HEK293T (cell line): ENCODE results near the gene RPA3.

Experiments used
- FOXK2 ChIP-seq: fragments of 450-650 bp; IDR thresholded peaks from 2 replicates; pipeline ENCODE4 v1.6.1; 2016; ENCODE audit warnings: mild to moderate bottlenecking
- PKNOX1 ChIP-seq: fragments of 450-650 bp; IDR thresholded peaks from 2 replicates; pipeline ENCODE4 v1.6.1; 2016
- SUZ12 ChIP-seq: fragments of 450-650 bp; IDR thresholded peaks from 2 replicates; pipeline ENCODE4 v1.6.1; 2016; ENCODE audit warnings: mild to moderate bottlenecking
- TARDBP ChIP-seq: fragments of 450-650 bp; IDR thresholded peaks from 2 replicates; pipeline ENCODE4 v1.6.1; 2016

- TF ChIP-seq TARDBP, result no peak
- no peak for TF ChIP-seq FOXK2
- TF ChIP-seq PKNOX1, result no peak
- TF ChIP-seq SUZ12, result no peak
Measured at GRCh38 chr7:7620236-7620635, 98.2 kb downstream of the RPA3 start.
